Neutrophil (primary cell): ENCODE data around the gene SNX2.

Experiments used
- H3K27ac ChIP-seq: fragments of 200-600 bp; sonication (generic); 2 replicates; pipeline ENCODE4 v1.5.1; 2016; ENCODE audit warnings: mild to moderate bottlenecking, moderate library complexity
- H3K27me3 ChIP-seq: fragments of 200-600 bp; sonication (generic); 2 replicates; pipeline ENCODE4 v1.6.0; 2016; ENCODE audit warnings: mild to moderate bottlenecking
- H3K36me3 ChIP-seq: fragments of 200-600 bp; sonication (generic); 2 replicates; pipeline ENCODE4 v1.5.1; 2017
- H3K4me1 ChIP-seq, 2 experiments: fragments of 200-600 bp in 1 of 2; sonication (generic) in 1 of 2; 1 replicate in 1 of 2; 2 replicates in 1 of 2; pipeline versions ENCODE4 v1.5.1 to v1.6.1; 2013 to 2016; ENCODE audit warnings: low read depth in 1 of 2, low read length in 1 of 2, mild to moderate bottlenecking in 1 of 2, moderate library complexity in 1 of 2; ENCODE audit not compliant: control insufficient read depth in 1 of 2, insufficient read depth in 1 of 2
- H3K4me3 ChIP-seq, 2 experiments: fragments of 200-600 bp in 1 of 2; sonication (generic) in 1 of 2; 1 replicate in 1 of 2; 2 replicates in 1 of 2; pipeline ENCODE4 v1.5.1; 2013 to 2016; ENCODE audit warnings: low read depth in 1 of 2, low read length in 1 of 2, mild to moderate bottlenecking in 1 of 2, moderate library complexity in 1 of 2
- H3K9me3 ChIP-seq: fragments of 200-600 bp; sonication (generic); 2 replicates; pipeline ENCODE4 v1.5.1; 2016
- CTCF ChIP-seq: fragments of 200-600 bp; sonication (generic); IDR thresholded peaks from 2 replicates; pipeline ENCODE4 v1.5.1; 2016; ENCODE audit warnings: antibody characterized with exemption

Gene SNX2

GRCh38 chr5:122753500-122753899 is 21.4 kb upstream of the SNX2 start:
- H3K9me3 ChIP-seq, result no peaks in the 10 kb centered on the region
- no peak overlapping the region for H3K4me3 ChIP-seq
- no peaks in the 10 kb centered on the region for H3K36me3 ChIP-seq
- H3K27ac ChIP-seq, result no peak overlapping the region
- no peak for TF ChIP-seq CTCF
- no peaks in the 10 kb centered on the region for H3K27me3 ChIP-seq
- peaks cover 4% of the 10 kb centered on the region in 2 experiments for H3K4me1 ChIP-seq

GRCh38 chr5:122755783-122756182 is 19.1 kb upstream of the SNX2 start:
- TF ChIP-seq CTCF, result no peak
- Histone ChIP-seq H3K4me1 (peaks cover 4% of the 10 kb centered on the region in 2 experiments), H3K27ac (no peak overlapping the region)

GRCh38 chr5:122756264-122756911 is 18.5 kb upstream of the SNX2 start:
- Histone ChIP-seq H3K36me3 (no peaks in the 10 kb centered on the region), H3K9me3 (no peaks in the 10 kb centered on the region), H3K27me3 (no peaks in the 10 kb centered on the region), H3K27ac (no peak overlapping the region), H3K4me3 (no peak overlapping the region), H3K4me1 (peaks cover 4% of the 10 kb centered on the region in 2 experiments)
- TF ChIP-seq CTCF, result no peak

More at GRCh38 chr5:122755783-122756182, 19.1 kb upstream of the SNX2 start:
- Histone ChIP-seq H3K27me3 (no peaks in the 10 kb centered on the region), H3K36me3 (no peaks in the 10 kb centered on the region), H3K4me3 (no peak overlapping the region), H3K9me3 (no peaks in the 10 kb centered on the region)

- H3K27ac ChIP-seq, result no peak overlapping the region
- H3K27me3 ChIP-seq, result no peaks in the 10 kb centered on the region
- no peak for TF ChIP-seq CTCF
- H3K4me3 ChIP-seq, result no peak overlapping the region
- no peaks in the 10 kb centered on the region for H3K9me3 ChIP-seq
- H3K36me3 ChIP-seq, result no peaks in the 10 kb centered on the region
- peaks cover 4% of the 10 kb centered on the region in 2 experiments for H3K4me1 ChIP-seq
These were observed 17.6 kb upstream of the SNX2 start for GRCh38 chr5:122757285-122757684.

- no peak for TF ChIP-seq CTCF
- Histone ChIP-seq H3K9me3 (no peaks in the 10 kb centered on the region), H3K4me3 (no peak overlapping the region), H3K4me1 (peaks cover 4% of the 10 kb centered on the region in 2 experiments), H3K27me3 (no peaks in the 10 kb centered on the region), H3K36me3 (no peaks in the 10 kb centered on the region), H3K27ac (no peak overlapping the region)
These were observed 15.4 kb upstream of the SNX2 start for GRCh38 chr5:122759241-122760070.
